GM12873 (cell line): ENCODE measurements around the gene SVIL.
A peak's percentile ranks its signal among the peaks of the same experiment; 100 is the strongest.

Experiments
- TF ChIP-seq, protein P1 (sequence below): IDR thresholded peaks from 2 replicates; pipeline ENCODE4 v1.5.1; 2012; ENCODE audit warnings: low read depth, mild to moderate bottlenecking, moderate library complexity, low read length, control low read depth; ENCODE audit not compliant: insufficient read depth; ENCODE audit errors: missing control alignments

The SVIL gene

DNA sequence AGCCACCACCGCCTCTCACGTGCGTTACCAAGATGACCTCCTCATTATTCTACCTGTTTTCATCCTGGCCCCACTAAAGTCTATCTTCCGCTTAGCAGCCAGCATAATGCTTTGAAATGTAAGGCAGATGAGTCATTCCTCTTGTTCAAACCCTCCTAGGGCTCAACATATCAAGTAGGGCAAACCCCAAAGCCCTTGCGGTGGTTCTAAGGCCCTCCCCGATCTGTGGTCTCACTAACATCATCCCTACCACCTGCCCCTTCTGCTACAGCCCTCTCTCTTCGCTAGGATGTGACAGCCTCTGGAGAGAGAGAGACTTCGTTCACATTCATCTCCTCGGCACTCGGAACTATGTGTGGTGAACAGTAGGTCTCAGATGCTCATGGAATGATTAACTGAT is 94.8 kb downstream of the SVIL start:
- TF ChIP-seq, protein P1, sequence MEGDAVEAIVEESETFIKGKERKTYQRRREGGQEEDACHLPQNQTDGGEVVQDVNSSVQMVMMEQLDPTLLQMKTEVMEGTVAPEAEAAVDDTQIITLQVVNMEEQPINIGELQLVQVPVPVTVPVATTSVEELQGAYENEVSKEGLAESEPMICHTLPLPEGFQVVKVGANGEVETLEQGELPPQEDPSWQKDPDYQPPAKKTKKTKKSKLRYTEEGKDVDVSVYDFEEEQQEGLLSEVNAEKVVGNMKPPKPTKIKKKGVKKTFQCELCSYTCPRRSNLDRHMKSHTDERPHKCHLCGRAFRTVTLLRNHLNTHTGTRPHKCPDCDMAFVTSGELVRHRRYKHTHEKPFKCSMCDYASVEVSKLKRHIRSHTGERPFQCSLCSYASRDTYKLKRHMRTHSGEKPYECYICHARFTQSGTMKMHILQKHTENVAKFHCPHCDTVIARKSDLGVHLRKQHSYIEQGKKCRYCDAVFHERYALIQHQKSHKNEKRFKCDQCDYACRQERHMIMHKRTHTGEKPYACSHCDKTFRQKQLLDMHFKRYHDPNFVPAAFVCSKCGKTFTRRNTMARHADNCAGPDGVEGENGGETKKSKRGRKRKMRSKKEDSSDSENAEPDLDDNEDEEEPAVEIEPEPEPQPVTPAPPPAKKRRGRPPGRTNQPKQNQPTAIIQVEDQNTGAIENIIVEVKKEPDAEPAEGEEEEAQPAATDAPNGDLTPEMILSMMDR, result no peak

DNA sequence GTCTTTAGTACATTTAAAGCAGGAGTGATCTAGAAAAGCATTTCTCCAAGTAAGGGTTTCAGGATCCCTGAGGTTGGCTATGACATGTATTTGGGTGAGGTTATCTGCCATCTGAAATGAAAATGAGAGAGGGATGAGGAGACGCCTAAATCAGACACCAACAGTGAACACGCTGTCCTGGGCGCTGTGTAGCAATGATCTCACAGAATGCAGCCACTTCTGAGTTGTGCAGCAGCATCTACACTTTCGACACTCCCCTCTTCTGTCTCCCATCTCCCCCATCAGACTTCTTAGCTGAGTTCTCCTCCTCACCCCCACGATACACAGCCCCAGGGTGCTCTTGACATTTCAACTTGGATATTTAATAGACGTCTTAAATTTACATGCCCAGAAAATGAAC is 95.4 kb downstream of the SVIL start:
- TF ChIP-seq, protein P1, result no peak

DNA sequence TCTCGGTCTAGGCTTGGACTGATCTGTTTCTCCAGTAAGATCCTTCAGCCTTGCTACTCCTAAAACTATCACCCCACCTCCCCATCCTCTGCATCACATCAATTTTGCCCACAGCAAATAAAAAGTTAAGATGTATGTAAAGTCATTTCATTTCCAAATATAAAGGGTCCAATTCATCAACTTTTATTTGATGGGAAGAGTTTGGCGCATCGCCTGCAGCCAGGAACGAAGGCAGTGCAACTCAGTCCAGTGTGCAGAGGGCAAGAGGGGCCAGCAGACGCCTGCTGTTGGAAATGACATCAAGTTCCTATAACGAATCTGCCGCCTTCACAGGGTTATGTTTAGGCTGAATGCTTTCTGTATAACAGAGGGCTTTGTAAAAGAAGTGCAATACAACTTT is 97.0 kb downstream of the SVIL start:
- TF ChIP-seq, protein P1, result no peak

DNA sequence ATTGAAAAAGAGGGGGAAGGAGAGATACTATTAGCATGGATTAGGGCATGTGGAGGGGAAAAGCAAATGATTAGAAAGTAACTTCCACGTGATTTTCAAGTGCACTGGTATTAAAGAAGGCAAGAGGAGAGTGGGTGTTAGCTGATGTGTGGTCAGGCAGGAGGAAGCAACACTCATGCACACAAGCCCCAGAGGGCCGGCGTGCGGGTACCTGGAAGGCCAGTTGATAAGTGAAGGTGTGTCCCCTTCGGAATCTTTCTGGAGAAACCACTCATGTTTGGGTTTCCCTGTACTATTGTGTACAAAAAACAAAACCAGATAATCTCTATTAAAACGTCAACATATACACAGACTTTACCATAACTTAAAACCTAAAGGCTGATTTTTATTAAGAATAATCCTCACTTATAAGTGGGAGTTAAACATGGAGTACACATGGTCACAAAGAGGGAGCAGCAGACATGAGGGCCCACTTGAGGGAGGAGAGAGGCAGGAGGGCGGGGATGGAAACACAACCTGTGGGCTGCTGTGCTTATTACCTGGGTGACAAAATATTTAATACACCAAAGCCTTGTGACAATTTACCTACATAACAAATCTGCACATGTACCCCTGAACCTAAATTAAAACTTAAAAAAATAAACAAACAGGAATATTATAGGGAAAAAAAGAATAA is 98.9 kb downstream of the SVIL start:
- TF ChIP-seq, protein P1, result no peak

GRCh38 chr10:29535012-29535777 is 99.6 kb downstream of the SVIL start:
- TF ChIP-seq, protein P1, result peak; percentile 57

GRCh38 chr10:29534590-29534989 is 100.2 kb downstream of the SVIL start:
- TF ChIP-seq, protein P1, result no peak

GRCh38 chr10:29533696-29534285 is 101.0 kb downstream of the SVIL start:
- TF ChIP-seq, protein P1, result no peak
